Thyroid gland (tissue), 4 donors: ENCODE data around the gene FARSA. TPM values are rescaled to one million over a fixed set of nuclear protein-coding genes. Genes with fewer than 3 reads are reported as not detected.
"Not testable (repeated sequence)": the region's sequence is repeated elsewhere in the genome, so short reads cannot be mapped to it uniquely, and the experiment has no call there.

Experiments used
- DNase-seq, 2 donors: peaks; one replicate each; pipeline ENCODE4 v3.0.0-alpha.2; 2019
- H3K27ac ChIP-seq, 3 donors: fragments of 200-600 bp; sonication (generic); 1 replicate in 2 of 3; 2 replicates in 1 of 3; pipeline ENCODE4 v1.5.1; 2016 to 2019; ENCODE audit warnings: mild to moderate bottlenecking in 1 of 3, moderate library complexity in 1 of 3
- H3K27me3 ChIP-seq: fragments of 200-600 bp; sonication (generic); one replicate; pipeline ENCODE4 v1.5.1; 2019
- H3K36me3 ChIP-seq, 2 donors: fragments of 200-600 bp; sonication (generic); one replicate each; pipeline ENCODE4 v1.5.1; 2016 to 2019
- H3K4me1 ChIP-seq, 2 donors: fragments of 200-600 bp; sonication (generic); one replicate each; pipeline ENCODE4 v1.5.1; 2017 to 2019
- H3K4me3 ChIP-seq, 3 donors: fragments of 200-600 bp; sonication (generic); replicated peaks in 1 of 3; 1 replicate in 2 of 3; 2 replicates in 1 of 3; pipeline ENCODE4 v1.5.1; 2016; ENCODE audit warnings: mild to moderate bottlenecking in 1 of 3
- H3K9me3 ChIP-seq: fragments of 200-600 bp; sonication (generic); one replicate; pipeline ENCODE4 v1.5.1; 2017
- CTCF ChIP-seq, 6 experiments: fragments of 200-600 bp in 3 of 6; fragments of 450-650 bp in 3 of 6; sonication (generic) in 3 of 6; IDR thresholded peaks; one replicate each; pipeline ENCODE4 v1.5.1; 2016 to 2019; ENCODE audit warnings: antibody characterized with exemption in 6 of 6, mild to moderate bottlenecking in 2 of 6, inconsistent platforms in 1 of 6, moderate library complexity in 1 of 6
- POLR2A ChIP-seq, 2 donors: fragments of 450-650 bp; IDR thresholded peaks; one replicate each; pipeline ENCODE4 v1.6.1; 2017; ENCODE audit warnings: antibody characterized with exemption in 2 of 2, mild to moderate bottlenecking in 2 of 2, moderate library complexity in 1 of 2
- WGBS, 2 donors: methylation state at CpG; one replicate each; pipeline ENCODE4 v1.1.5; 2017; 5-methylcytosine and 5-hydroxymethylcytosine counted together
- intact Hi-C: fragments of 100-400 bp; cut with DNase I; formaldehyde crosslinking; loops from one replicate; pipeline ENCODE4 v1.15.1; 2023
- total RNA-seq, 4 donors: library from RNA; depleted of rRNA; stranded (reverse); fragments of >200 nt; gene quantifications; one replicate each; pipeline ENCODE4 v1.2.3, GENCODE V29; 2016

Gene FARSA
- total RNA-seq, 4 donors from 2014 or later: 43.5 to 61.5 (median 53.4) TPM

- Histone ChIP-seq H3K27ac (no peak overlapping the region), H3K27me3 (no peaks in the 10 kb centered on the region), H3K4me1 (peaks cover 3 to 17% of the 10 kb centered on the region in 2 donors), H3K36me3 (no peaks in the 10 kb centered on the region), H3K4me3 (no peak overlapping the region), H3K9me3 (no peaks in the 10 kb centered on the region)
- 64 to 72% methylated on average over 6 of the region's 6 CpGs for WGBS, 2 donors
- TF ChIP-seq POLR2A (IDR thresholded peaks at IDR 0.05) (no peak), CTCF (IDR thresholded peaks at IDR 0.05) (no peak)
- DNase-seq: no peak
- intact Hi-C loops: no loop called here
These were observed 26.0 kb upstream of the FARSA start for GRCh38 chr19:12959481-12959880.

GRCh38 chr19:12957389-12957952 lies 24.0 kb upstream of the FARSA start:
- intact Hi-C loops, H3K27me3 ChIP-seq, H3K9me3 ChIP-seq, DNase-seq: not testable (repeated sequence)
- H3K4me3 ChIP-seq: peak overlapping the region; percentile 68 to 96 (median 92)
- H3K27ac ChIP-seq: peak overlapping the region; percentile 50 to 92 (median 83)
- H3K36me3 ChIP-seq: peaks cover 11 to 18% of the 10 kb centered on the region in 2 donors
- H3K4me1 ChIP-seq: peaks cover 9 to 24% of the 10 kb centered on the region in 2 donors
- WGBS, 2 donors: 31 to 35% methylated on average over 31 of the region's 31 CpGs

DNA sequence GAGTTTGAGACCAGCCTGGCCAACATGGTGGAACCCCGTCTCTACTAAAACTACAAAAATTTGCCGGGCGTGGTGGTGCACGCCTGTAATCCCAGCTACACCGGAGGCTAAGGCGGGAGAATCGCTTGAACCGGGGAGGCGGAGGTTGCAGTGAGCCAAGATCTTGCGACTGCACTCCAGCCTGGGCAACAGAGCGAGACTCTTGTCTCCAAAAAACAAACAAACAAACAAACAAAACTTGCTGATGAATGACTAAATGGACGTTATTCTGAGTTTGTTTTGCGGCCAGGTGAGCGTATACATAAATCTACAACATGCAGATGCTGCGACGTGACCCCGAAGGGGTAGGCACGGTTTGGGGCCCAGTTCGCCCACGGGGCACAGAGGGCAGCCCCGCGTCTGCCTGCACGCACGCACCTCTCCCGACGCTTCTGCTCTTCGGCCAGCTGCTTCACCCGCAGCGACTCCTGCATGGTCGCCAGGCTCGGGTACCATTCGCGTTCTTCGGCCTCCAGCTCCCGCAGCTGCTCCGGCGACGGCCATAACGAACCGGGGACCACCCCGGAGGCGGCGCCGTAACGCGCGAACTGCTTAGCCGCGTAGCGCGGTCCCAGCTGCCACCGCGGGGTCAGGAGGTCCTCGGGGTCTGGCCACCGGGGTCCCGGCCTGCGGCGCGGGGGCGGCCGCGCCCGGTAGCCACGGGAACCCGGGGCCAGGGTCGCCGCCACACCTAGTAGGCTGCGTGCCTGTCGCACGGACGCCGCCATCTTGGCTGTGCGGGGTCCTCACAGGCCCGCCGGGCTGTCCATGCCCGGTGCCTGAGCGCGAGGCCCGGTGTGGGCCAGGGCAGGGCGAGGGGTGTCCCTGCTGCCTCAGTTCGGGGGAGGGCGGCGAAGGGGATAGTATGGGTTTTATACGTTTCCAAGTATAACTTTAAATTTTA lies 23.2 kb upstream of the FARSA start, which contains the start of gene GADD45GIP1:
Gene GADD45GIP1, minus strand, starts transcription at position 778 of the 943 bp plus-strand sequence. Its CDS starts 11 bp downstream, at position 767.
- H3K27me3 ChIP-seq: no peaks in the 10 kb centered on the region
- no peak for TF ChIP-seq CTCF (IDR thresholded peaks at IDR 0.05)
- peak in 1 of 2 donors; percentile 71 for TF ChIP-seq POLR2A (IDR thresholded peaks at IDR 0.05)
- H3K36me3 ChIP-seq: peaks cover 19 to 25% of the 10 kb centered on the region in 2 donors
- H3K4me1 ChIP-seq: peaks cover 9 to 27% of the 10 kb centered on the region in 2 donors
- 5 to 13% methylated on average over 27 to 67 of the region's 84 CpGs for WGBS, 2 donors
- peak; percentile 74 to 80 for DNase-seq
- intact Hi-C loops: no loop called here
- peak within 1 kb of the TSS; percentile 68 to 96 (median 92) for H3K4me3 ChIP-seq
- no peaks in the 10 kb centered on the region for H3K9me3 ChIP-seq
- H3K27ac ChIP-seq: peak within 1 kb of the TSS; percentile 50 to 92 (median 83)

GRCh38 chr19:12955996-12956395 lies 22.5 kb upstream of the FARSA start:
- Histone ChIP-seq H3K9me3 (no peaks in the 10 kb centered on the region), H3K27me3 (no peaks in the 10 kb centered on the region), H3K4me1 (peaks cover 9 to 27% of the 10 kb centered on the region in 2 donors), H3K4me3 (peak overlapping the region in 1 of 3 donors; percentile 96), H3K27ac (peak overlapping the region in 2 of 3 donors; percentile 83 to 92), H3K36me3 (peaks cover 26 to 29% of the 10 kb centered on the region in 2 donors)
- WGBS, 2 donors: 75% methylated on average over 12 of the region's 12 CpGs
- TF ChIP-seq POLR2A (IDR thresholded peaks at IDR 0.05) (no peak), CTCF (IDR thresholded peaks at IDR 0.05) (no peak)
- no peak for DNase-seq
- intact Hi-C loops: no loop called here

DNA sequence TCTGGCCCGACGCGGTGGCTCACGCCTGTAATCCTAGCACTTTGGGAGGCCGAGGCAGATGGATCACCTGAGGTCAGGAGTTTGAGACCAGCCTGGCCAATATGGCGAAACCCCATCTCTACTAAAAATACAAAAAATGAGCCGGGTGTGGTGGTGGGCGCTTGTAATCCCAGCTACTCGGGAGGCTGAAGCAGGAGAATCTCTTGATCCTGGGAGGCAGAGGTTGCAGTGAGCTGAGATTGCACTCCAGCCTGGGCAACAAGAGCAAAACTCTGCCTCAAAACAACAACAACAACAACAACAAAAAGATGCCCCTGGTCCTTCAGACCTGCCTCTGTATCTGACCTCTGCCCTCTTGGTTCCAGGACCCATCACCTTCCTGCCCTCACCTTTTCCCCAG lies 22.1 kb upstream of the FARSA start:
- 91% methylated on average over 9 of the region's 9 CpGs for WGBS, 2 donors
- DNase-seq, H3K27me3 ChIP-seq, intact Hi-C loops, H3K9me3 ChIP-seq, H3K4me3 ChIP-seq: not testable (repeated sequence)
- Histone ChIP-seq H3K4me1 (peaks cover 9 to 27% of the 10 kb centered on the region in 2 donors), H3K27ac (peak overlapping the region in 1 of 3 donors; percentile 83), H3K36me3 (peaks cover 28 to 29% of the 10 kb centered on the region in 2 donors)
